ENCODE results near the gene DDX28. TPM values are rescaled to one million over a fixed set of nuclear protein-coding genes. Genes with fewer than 3 reads are reported as not detected.

Gene DDX28
- total RNA-seq, 4 donors from 2014 or later = 5.0 to 10.1 (median 8.4) TPM

GRCh38 chr16:68065716-68066305, 42.8 kb upstream of the DDX28 start:
- intact Hi-C loops (cut with DNase I) = no loop called here
- TF ChIP-seq POLR2A (IDR thresholded peaks at IDR 0.05; ENCODE audit: low read depth) (no peak), EP300 (IDR thresholded peaks at IDR 0.05) (no peak), CTCF (IDR thresholded peaks at IDR 0.05) (no peak), POLR2AphosphoS5 (IDR thresholded peaks at IDR 0.05) (no peak)

GRCh38 chr16:68064791-68065365, 41.8 kb upstream of the DDX28 start:
- no peak for DNase-seq (ENCODE audit: extremely low spot score)
- no peak overlapping the region for H3K4me3 ChIP-seq
- H3K27ac ChIP-seq (replicated peaks in 1 of 4) = peak overlapping the region; percentile 43 to 70 (median 53)
- WGBS = 50% methylated on average over 2 of the region's 2 CpGs
- H3K27me3 ChIP-seq = no peaks in the 10 kb centered on the region
- no peak for TF ChIP-seq POLR2A (IDR thresholded peaks at IDR 0.05; ENCODE audit: low read depth)
- TF ChIP-seq POLR2AphosphoS5 (IDR thresholded peaks at IDR 0.05) = peak; percentile 16 to 44
- no peak for TF ChIP-seq EP300 (IDR thresholded peaks at IDR 0.05)
- TF ChIP-seq CTCF (IDR thresholded peaks at IDR 0.05) = peak; percentile 59 to 80 (median 69)
- intact Hi-C loops (cut with DNase I) = no loop called here
- H3K4me1 ChIP-seq = peaks cover 17 to 32% (median 24%) of the 10 kb centered on the region in 4 donors
- H3K9me3 ChIP-seq = no peaks in the 10 kb centered on the region
- peaks cover 7 to 61% (median 26%) of the 10 kb centered on the region in 4 donors for H3K36me3 ChIP-seq

More at GRCh38 chr16:68065716-68066305, 42.8 kb upstream of the DDX28 start:
- Histone ChIP-seq H3K27me3 (no peaks in the 10 kb centered on the region), H3K27ac (replicated peaks in 1 of 4) (peak overlapping the region; percentile 43 to 70 (median 53)), H3K36me3 (peaks cover 3 to 63% (median 25%) of the 10 kb centered on the region in 4 donors), H3K9me3 (no peaks in the 10 kb centered on the region), H3K4me3 (no peak overlapping the region), H3K4me1 (peaks cover 17 to 36% (median 28%) of the 10 kb centered on the region in 4 donors)
- no peak for DNase-seq (ENCODE audit: extremely low spot score)
- WGBS = 83% methylated on average over 6 of the region's 6 CpGs

GRCh38 chr16:68062910-68063393, 39.9 kb upstream of the DDX28 start:
- Histone ChIP-seq H3K4me1 (peaks cover 17 to 22% (median 20%) of the 10 kb centered on the region in 4 donors), H3K9me3 (no peaks in the 10 kb centered on the region), H3K27ac (replicated peaks in 1 of 4) (no peak overlapping the region), H3K27me3 (no peaks in the 10 kb centered on the region), H3K36me3 (peaks cover 7 to 63% (median 26%) of the 10 kb centered on the region in 4 donors), H3K4me3 (no peak overlapping the region)
- WGBS = 98% methylated on average over 4 of the region's 4 CpGs
- TF ChIP-seq POLR2AphosphoS5 (IDR thresholded peaks at IDR 0.05) (no peak), POLR2A (IDR thresholded peaks at IDR 0.05; ENCODE audit: low read depth) (no peak), CTCF (IDR thresholded peaks at IDR 0.05) (no peak), EP300 (IDR thresholded peaks at IDR 0.05) (no peak)
- no peak for DNase-seq (ENCODE audit: extremely low spot score)
- intact Hi-C loops (cut with DNase I) = no loop called here

GRCh38 chr16:68061396-68061795, 38.4 kb upstream of the DDX28 start:
- H3K36me3 ChIP-seq = peaks cover 7 to 59% (median 26%) of the 10 kb centered on the region in 4 donors
- peaks cover 17 to 21% (median 20%) of the 10 kb centered on the region in 4 donors for H3K4me1 ChIP-seq
- WGBS = 61% methylated on average over 2 of the region's 3 CpGs
- H3K27me3 ChIP-seq = no peaks in the 10 kb centered on the region
- intact Hi-C loops (cut with DNase I) = no loop called here
- H3K9me3 ChIP-seq = no peaks in the 10 kb centered on the region
- DNase-seq (ENCODE audit: extremely low spot score) = no peak
- TF ChIP-seq POLR2A (IDR thresholded peaks at IDR 0.05; ENCODE audit: low read depth) (no peak), POLR2AphosphoS5 (IDR thresholded peaks at IDR 0.05) (no peak), CTCF (IDR thresholded peaks at IDR 0.05) (no peak), EP300 (IDR thresholded peaks at IDR 0.05) (no peak)
- no peak overlapping the region for H3K4me3 ChIP-seq
- H3K27ac ChIP-seq (replicated peaks in 1 of 4) = no peak overlapping the region

Data from esophagus muscularis mucosa (tissue), 4 donors.